ENCODE measurements around the gene MCHR2.
"Not testable (repeated sequence)": the region's sequence is repeated elsewhere in the genome, so short reads cannot be mapped to it uniquely, and the experiment has no call there.

Gene MCHR2, protein sequence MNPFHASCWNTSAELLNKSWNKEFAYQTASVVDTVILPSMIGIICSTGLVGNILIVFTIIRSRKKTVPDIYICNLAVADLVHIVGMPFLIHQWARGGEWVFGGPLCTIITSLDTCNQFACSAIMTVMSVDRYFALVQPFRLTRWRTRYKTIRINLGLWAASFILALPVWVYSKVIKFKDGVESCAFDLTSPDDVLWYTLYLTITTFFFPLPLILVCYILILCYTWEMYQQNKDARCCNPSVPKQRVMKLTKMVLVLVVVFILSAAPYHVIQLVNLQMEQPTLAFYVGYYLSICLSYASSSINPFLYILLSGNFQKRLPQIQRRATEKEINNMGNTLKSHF

DNA sequence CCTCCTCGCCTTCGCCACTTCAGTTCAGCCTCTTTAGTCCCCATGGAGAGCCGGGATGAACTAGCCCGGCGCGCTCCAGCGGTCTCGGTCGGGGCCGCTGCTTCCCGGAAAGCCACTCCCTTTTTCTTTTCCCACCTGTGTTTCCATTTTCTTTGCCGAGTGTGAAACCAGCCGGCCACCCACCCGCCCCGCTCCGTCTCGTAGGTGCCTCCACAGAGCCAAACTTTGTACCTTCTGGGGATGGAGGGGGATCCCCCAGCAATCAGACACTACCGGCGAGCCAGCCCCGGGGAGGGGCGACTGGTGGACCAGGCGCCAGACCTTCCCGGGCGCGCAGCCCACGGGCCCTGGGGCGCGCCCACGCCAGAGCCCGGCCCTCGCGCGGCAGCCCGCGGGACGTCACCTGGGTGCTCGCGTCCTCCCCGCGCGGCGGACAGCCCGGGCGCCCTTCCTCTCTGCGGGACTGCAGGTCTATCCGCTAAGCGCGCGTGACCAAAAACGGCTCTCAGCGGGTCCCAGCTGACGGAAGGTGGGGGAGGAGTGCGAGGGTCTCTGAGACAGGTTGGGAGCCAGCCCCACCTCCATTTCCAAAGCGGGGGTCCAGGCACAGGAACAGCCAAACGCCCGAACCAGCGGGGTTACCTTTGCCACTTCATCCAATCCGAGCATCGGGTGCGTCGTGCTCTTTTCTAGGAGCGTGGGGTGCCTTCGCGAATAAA, at the start of gene MCHR2:
MCHR2 (minus strand) TSS at position 691 of the 719 bp plus-strand sequence. CDS start 38,076 bp downstream, outside the sequence.
- no peak for DNase-seq

DNA sequence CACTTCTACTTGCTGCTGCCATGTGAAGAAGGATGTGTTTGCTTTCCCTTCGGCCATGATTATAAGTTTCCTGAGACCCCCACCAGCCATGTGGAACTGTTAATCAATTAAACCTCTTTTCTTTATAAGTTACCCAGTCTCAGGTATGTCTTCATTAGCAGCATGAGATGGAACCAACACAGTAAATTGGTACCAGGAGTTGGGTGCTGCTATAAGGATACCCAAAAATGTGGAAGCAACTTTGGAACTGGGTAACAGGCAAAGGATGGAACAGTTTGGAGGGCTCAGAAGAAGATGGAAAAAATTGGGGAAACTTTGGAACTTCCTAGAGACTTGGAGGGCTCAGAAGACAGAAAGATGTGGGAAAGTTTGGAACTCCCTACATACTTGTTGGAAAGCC, 44.5 kb upstream of the MCHR2 start:
- not testable (repeated sequence) for DNase-seq

DNA sequence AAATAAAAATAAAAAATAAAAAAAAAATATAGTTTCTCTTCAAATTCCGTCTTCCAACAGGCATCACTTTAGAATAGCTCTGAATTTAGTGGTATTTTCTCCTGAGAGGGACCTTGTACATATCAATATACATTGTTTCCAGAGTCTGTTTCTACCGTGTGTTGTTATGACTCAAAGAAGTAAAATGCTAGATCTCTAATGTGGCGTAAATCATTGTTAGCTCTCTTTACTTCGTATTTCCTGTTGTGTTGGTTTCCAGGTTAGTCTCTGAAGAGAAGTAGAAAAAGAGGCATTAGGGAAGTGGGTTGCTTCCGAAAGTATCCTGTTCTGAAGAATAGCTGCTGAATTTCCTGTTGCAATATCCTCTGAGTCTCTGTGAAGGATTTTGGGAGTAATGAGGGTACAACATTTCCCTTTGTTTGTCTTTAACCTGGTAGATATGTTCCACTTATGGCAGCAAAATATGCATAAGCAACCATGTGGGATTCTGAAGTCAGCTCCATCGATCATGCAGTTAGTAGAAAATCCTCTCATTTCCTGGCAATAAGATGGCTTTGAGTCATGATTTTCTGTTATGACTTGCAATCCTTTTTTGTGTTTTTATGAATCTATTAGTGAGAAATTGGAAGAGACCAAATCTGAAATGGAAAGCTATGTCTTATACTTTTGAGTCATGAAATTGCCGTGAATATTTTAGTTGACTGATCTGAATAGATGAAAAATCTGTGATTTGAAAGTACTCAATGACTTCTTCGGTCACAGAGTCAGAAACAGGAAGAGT, 42.0 kb upstream of the MCHR2 start:
- no peak for DNase-seq

DNA sequence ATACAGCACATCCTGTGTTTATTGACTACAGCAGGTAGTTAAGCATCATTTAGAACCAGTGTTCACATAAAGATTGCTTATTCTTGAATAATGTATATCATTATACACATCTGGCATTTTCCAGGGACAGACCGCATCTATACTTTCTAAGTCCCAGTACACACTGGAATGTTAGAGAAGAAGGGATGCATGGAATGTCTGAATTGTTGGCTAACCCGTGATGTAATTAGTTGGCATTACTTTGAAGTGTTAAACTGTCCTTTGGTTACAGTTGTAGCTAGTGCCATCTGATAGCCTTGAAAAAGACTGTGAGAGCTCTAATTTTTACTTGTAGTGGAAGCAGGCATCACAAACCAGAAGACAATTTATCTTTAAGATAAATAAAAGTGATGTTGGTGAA, 29.8 kb upstream of the MCHR2 start:
- no peak for DNase-seq

DNA sequence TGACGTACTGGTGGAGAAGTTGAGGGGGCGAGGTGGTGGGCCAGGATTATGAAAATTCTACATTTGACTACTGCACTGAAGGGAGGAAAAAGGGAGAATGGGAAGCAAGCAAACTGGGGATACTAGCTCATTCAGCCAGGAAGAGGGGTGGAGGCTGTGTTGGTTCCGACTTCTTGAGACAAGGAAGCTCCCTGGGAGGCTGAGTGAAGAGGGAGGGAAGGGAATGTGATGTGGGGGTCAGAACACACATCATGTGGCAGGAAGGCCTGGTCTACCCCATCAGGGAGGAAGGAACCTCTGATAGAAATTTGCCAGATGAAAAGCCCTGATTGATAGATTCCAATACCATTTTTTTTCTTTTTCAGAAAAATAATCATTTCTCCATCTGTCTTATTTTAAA, 28.8 kb upstream of the MCHR2 start:
- DNase-seq, result no peak

DNA sequence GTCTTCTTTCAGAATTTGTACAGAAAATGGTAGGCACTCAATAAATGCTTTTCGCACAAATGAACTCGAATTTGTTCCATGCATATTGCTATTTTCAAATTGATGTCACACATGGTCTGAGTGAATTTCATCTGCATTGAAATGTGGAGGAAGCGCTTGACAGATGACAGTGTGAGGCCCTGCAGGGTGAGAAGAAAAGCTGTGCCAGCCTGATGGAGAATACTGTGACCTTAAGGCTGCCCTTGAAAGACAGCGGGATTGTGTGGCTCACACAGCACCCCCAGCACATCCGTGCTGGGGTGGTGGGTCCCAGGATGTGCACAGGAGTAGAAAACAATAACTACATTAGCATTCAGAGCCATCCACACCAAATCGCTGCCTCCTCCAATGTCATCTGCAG, 14.8 kb upstream of the MCHR2 start:
- DNase-seq, result no peak

DNA sequence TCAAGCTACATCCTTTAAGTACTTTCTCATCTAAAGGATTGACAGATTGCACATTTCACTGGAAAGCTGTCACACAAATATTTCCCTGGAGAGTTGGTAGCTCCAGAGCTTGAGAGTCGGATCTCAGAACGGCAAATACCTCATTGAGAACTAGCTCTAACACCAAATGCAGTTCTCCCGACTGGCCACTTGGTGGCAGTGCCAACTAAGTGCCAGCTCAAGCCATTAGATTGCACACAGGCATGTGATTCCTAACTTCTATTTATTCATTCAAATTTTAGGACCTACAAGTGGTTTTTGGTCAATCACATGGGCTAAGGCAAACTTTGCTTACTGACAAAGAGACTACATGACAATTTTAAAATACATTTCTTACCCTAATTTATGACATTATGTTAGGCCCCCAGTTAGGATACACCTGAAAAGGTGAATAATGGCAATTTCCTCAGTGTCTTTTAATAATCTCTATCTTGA, 7.9 kb upstream of the MCHR2 start:
- peak; percentile 39 for DNase-seq

DNA sequence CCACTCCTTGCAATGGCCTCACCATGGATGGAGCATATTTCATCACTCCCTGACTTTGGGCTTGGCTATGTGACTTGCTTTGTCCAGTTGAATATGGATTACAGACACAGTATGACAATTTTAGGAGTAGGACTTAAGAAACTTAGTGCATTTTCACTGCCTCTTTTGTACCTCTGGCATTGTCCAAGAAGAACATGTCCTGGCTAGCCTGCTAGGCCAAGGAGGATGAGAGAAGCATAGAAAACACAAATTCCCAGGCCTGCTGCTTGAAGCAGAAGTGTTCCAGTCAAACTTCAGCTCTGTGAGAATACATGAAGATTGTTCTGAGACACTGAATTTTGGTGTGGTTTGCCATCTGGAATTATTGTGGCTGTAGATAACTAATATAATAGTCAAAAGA, 3.1 kb upstream of the MCHR2 start:
- DNase-seq, result no peak

DNA sequence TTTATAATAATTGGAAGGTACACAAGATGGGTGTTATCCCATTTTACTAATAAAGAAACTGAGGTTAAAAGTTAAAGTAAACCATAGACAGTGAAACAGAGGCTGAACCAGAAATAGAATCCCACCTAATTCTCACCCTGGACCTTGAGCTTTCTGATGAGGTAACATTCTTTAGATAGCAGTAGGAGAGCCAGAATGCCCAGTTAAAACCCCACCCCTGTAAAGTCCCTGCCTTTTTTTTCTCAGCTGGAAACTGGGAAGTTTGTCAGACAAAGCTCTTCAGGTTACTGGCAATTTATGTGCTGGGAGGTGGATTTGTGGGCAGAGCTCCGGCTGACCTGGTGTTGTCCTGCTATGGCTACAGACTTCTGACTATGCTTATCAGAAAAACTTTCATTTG, 1.9 kb upstream of the MCHR2 start:
- no peak for DNase-seq

DNA sequence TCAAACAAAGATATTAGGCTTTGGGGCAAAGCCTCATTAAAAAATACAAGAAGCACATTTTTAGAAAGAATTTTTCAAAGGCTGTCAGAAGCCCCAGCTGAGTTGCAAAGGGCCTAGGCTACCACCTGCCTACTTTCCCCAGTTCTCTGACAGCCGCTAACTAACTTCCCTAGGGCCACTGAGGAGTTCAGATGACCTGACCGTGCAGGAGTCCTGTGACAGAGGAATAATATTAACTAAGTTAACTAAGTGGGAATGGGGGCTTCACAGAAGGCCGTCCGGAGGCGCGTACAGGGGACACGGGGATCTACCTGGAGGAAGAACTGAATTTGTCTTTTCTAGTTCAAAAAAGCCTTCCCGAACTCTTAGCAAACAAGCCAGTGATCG, 884 bp downstream of the MCHR2 start:
- DNase-seq, result no peak

DNA sequence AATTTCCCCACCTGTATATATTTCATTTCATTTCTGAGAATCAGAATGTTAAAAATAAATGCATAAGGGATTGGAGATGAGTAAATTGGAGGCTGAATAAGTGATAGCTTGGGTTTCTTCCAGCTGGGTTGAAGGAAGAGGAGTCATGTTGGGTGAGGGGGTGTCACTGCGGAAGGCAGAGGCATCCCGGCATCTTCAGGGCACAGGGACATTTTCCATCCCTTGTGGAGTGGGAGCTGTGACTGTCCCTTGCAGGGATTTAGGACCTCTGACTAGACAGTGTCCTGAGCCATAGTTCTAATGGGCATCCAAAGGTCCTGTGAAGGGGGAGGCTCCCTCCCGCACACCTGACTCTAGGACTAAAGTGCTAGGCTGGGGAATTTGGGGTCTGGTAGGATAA, 2.1 kb downstream of the MCHR2 start:
- DNase-seq, result no peak

DNA sequence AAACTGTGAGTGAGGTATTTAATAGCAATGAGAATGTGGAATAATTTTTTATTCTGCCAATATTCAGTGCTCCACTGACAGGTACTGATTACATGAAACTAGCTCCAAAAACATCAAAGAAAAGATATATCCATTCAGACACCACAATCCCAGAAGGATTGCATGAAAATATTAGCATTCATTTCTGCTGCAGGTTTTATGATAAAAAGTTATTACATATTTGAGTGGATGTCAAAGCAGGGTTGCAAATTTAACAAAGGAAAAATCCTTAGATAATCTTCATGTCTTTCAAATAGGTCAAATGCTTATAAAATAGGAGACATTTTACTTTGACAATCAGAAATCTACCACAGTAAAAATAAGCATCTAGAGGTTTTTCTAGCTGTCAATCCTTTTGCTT, 13.3 kb downstream of the MCHR2 start:
- no peak for DNase-seq

DNA sequence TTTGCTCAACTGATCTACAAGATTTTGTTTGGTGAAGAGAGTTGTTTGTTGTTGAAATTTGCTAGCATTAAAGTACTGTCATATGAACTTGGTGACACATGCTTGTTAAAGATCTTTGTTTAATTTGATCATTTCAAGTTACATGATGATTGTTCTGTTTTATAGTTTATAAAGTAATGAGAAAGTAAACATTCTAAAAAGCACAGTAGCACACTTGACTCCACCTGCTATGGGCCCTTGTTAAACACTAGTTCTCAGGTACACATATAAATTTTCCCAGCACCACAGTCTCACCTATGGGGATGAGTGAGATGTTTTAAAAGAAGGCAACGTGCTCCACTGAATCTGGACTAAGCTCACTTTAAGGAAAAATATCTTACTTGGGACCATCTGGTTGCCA, 14.1 kb downstream of the MCHR2 start:
- no peak for DNase-seq

DNA sequence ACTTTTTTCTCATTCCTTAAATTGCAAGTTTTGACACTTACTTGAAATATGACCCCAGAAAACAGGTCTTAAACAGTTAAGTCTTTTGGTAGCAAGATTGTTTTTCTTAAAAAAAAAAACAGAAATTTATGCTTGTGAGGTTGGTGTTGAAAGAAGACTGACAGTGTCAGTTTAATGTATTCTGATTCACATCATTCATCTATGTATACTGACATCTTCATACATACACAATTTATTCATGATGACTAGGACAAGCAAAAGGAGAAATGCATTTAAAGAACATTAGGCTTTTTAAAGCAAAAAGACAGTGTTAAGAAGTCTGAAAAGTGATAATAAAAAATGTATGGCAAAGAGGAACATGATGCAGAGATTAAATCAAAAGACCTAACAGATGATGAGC, 27.0 kb downstream of the MCHR2 start:
- no peak for DNase-seq

DNA sequence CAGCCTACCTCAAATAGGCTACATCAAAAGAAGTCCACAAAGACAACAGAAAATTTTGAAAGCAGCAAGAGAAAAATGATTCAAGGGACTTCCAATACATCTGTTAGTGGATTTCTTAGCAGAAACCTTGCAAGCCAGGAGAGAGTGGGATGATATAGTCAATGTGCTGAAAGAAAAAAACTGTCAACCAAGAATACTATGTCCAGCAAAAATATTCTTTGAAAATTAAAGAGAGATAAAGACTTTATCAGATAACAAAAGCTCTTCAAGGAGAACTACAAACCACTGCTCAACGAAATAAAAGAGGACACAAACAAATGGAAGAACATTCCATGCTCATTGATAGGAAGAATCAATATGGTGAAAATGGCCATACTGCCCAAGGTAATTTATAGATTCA, 34.0 kb downstream of the MCHR2 start:
- DNase-seq, result no peak

DNA sequence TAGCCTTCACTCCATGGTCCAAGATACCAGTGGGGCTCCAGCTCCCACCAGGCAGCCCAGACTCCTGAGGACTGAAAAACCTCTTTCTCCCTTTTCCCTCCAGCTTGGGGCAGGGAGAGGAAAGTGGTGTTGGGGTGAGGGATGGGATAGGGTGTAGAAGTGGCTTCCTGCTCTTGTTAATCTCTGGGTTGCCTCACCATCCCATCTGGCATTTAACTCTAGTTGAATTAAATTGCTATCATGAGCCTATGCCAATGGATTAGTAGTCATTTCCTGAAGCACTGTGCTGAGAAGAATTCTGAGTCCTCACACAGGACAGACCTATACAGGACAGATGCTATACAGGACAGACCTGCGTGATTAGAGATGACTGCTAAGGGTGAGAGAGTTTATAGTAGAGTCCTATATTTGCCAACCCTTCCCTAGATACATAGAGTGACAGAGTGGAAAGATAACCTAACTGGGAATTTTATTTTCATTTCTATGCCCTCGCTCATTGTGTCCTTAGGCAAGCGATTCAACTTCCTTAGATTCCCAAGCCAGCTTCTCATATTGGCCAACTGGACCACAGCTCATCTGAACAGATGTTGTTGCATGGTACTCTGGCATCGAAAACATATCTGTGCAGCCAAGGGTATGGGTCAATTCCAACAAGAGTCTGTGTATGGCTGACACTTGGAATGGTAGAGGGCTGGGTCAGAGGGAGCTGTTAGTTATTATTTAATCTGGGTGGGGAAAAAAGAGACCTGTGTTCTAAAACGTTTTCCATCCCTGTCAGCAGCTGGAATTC, 42.8 kb downstream of the MCHR2 start:
- DNase-seq, result no peak

DNA sequence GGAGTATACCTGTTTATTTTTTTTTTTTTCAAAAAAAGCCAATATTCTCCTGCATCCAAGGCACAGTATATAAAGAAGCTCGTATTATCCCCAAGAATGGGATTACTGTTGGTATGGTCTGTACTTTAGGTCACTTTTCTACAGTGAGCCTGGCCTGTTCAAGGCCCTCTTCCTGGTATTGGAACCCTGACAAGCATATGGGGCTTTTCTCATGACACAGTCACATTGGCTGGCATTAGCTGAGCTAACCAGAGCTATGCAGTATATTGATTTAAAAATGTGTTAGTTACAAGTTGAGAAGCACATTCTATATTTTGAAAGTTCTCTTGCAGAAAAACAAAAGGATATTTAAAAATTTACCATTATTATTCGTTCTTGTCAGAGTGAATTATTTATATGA, 48.0 kb downstream of the MCHR2 start:
- no peak for DNase-seq

DNA sequence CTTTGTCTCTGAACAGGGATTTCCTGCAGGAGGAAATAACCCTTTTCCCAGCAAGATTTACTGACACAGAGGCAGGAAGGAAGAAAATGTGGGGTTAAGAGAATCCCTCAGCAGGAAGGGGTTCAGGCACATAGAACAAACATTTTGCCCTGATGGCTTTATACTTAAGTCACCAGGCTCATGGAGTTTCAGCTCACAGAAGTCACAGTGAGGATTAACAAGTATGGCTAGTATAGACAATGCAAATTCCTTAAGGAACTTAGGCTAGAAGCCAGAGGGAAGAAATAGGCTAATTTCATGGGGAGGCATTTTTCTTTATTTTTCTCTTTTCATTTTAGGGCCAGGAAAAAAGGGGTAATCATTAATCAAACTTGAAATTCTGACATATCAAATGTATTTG, 50.2 kb downstream of the MCHR2 start:
- DNase-seq, result no peak

DNA sequence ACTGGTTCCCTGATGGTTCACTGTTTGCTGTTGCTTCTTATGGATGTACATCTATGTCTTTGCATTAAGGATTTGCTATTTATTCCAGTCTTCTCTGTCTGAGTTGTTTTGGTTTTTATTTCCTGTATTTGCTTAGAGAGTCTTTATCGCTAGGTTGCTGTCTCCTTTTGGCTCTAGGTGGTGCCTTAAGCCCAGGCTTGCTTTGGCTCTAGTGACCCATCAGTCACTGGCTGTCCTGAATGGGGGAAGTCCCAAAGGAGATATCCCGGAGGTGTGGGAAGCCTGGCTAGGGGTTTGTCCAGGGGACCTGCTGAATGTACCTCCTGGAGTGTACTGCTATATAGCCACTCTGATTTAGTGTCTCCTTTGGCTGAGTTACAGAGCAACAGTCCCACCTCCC, 53.4 kb downstream of the MCHR2 start:
- no peak for DNase-seq

DNA sequence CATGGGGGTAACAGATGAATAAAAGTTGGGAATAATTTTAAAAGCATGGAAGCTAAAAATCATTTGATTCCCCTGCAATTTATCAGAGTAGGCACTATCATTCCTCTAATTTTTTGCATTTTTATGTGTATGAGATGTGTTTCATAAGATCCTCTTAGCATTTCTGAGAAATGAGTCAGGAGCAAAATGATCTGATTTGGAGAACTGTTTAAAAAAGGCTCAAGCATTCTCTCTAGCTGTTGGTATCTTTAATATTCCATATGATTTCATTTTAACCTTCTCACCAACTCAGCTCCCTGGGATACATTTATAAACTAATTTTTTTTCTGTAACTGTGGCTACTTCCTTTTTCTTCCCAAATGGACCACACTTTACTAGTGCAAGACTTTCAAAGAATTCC, 60.9 kb downstream of the MCHR2 start:
- no peak for DNase-seq

DNA sequence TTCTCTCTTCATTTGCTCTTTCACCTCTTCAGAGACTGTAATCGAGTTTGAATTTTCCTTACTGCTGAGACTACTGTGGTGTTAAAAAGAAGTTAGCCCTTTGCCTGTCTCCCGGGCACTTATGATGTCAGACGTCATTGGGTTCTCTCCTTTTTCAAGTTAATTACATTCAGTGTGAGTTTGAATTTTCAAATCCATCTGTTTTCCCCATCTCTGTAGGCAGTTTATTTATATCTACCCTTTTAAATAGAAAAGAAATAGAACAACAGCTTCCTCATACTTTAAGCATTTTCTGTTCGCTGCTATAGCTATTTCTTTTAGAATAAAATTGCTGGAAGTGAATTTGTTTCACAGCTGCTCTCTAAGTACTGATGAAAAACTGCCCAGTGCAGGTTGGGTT, 81.4 kb downstream of the MCHR2 start:
- no peak for DNase-seq

DNA sequence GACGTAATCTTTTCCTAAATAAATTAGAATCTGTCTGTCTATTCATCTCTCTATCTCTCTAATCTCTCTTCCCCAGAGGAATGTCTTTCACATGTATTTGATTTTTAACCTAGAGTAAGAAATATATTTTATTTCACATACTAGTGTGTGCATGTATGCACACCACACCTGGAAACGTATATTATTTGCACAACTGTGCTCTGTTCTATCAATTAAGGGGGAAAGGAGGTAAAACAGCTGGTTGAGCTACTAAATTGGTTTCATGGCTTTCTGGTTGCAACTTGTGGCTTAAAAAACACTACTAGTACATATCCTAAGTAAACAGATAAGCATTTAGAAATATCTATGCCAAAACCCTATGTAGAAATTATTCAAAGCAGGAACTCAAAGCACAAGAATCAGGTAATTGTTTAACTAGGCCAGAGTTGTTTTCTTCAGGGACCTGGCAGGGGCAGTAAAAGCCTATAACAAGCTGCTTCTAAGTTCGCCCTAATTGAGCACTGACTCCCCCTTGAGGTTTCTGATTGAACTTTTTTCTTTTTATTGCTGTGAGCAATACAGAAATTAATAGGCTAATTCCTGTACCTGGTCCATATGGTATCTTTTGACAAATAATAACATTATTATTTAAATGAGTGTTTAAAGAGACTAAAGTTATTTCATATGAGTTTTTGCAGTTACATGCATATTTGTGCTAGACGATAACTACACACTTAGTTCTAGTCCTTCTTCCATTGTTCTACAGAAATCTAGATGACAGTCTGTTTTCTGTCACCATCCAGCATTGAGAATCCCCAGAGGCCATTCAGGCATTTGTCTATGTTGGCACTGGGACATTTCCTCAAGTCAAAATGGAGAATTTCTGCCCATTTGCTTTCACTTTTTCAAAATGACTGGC, 88.6 kb downstream of the MCHR2 start:
- peak; percentile 41 for DNase-seq

All from NCI-H2029 (cell line).